Embryonic facial prominence (tissue), 1 donor: Measurements from ENCODE around the gene IPCEF1.
"Not testable (repeated sequence)": the region's sequence is repeated elsewhere in the genome, so short reads cannot be mapped to it uniquely, and the experiment has no call there.

Source experiments
- DNase-seq: peaks from one replicate; pipeline ENCODE4 v3.0.0-alpha.2; 2016; ENCODE audit errors: extremely low spot score

IPCEF1 gene

DNA sequence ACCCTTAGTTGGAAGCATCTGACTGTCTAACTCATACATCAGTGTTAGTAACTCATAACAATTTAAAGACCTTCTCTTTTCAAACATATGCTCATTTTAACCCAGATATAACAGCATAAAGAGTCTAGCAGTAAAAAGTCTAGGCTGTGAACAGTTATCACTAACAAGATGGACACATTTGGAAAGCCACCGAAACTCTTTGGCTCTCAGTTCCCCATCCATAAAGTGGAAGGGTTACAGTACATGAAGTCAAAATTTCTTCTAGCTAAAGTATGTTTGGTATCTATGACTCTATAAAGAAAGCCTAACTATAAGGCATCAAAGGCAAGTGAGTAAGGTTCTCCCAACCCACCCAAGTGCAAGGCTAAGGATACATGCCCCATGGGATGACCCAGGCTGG is 22.5 kb downstream of the IPCEF1 start:
- not testable (repeated sequence) for DNase-seq

DNA sequence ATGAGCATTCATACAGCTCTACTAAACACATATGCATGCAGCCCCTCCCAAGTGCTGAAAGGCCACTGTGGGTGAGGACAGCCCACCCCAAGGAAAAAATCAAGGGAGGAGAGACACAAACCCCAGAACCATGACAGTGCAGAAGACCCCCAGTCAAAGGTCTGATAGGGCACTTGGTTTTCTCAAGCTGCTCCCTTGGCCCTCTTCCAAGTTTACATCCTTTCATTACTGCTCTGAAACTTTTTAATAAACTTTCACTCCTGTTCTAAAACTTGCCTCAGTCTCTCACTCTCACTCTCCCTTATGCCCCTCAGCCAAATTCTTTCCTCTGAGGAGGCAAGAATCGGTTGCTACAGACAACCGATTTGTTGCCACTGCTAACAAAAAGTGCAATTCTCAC is 24.9 kb downstream of the IPCEF1 start:
- no peak for DNase-seq

- no peak for DNase-seq
These were observed 27.0 kb downstream of the IPCEF1 start for GRCh38 chr6:154329350-154330170.

GRCh38 chr6:154327313-154327712 is 29.3 kb downstream of the IPCEF1 start:
- not testable (repeated sequence) for DNase-seq

- no peak for DNase-seq
These were observed 31.5 kb downstream of the IPCEF1 start for GRCh38 chr6:154325142-154325541.

DNA sequence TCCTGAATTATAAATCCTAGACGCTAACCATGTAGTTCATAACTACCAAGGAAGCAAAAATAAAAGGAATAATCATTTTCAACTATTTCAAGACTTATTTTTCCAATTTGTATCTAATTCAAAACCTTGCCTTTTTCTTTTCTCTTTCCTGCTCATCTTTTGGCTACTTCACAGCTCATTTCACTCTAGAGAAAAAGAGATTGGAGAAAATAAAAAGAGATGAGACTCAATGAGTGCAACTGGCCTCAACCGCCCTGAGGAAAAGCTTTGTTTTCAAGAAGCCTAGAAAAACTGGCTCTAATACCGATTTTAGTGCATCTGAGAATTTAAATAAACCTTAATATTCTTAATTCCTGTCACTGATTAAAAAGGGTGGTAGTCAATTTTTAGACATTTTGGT is 36.4 kb downstream of the IPCEF1 start:
- DNase-seq = no peak

DNA sequence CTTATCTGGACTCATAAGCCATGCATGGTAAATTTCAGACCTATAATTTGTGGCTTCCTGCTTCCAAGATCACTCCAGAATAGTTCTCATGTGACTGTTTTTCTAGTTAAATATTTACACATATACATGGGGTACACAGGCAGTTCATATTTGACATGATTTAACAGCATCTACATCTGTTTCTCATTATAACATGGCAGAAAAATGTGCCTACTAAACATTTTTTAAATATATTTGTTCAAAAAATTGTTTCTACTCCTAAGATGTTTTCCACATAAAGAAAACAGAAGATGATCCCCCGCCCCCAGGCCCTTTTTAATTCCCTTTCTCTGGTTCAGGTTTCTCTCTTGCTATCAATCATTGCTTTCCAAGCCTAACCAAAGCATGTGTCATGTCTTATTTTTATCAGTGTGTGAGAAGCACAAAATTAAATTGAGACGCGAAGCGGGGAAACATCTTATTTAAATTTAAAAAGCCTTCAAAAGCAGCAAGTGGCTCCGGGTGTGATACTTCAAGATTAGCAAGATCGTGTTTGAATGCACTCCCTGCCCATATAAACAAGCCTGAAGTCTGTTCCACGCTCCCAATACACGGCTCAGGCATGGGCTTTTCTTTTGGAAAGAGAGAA is 37.3 kb downstream of the IPCEF1 start:
- DNase-seq = peak; percentile 93

DNA sequence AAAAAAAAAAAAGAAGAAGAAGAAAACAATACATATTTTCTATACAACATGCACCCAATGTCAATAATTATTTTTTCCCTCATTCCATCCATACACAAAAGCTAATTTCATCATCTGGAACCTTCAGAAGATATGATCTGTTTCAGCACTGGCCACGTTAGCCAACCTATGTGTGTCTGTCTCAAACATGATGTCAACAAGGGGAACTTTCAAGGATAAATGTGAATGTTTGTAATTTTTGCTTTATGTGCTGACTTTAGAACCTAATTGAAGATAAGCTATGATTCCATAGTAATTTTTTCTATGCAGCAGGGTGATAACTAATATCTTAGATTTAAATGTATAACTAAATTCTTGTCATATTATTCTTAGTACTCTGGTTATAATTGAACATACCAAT is 37.9 kb downstream of the IPCEF1 start:
- no peak for DNase-seq

- DNase-seq = no peak
These were observed 40.5 kb downstream of the IPCEF1 start for GRCh38 chr6:154316131-154316530.

DNA sequence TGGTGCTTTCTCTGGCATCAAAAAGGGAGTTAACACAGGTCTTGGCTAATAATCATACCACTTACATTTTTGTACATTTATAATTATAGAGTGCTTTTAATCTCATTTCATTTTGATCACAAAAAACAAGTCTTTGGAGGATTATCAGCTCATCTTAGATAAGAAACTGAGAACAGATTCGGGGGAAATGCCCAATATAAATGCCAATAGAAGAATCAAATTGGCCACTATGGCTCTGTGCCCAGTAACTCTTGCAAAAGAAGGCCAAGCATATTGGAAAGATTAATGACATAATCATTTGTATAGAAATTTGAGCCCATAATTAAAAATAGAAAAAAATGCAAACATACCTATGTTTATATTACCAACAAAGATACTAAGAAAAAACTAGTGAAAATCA is 42.5 kb downstream of the IPCEF1 start:
- DNase-seq = no peak

- no peak for DNase-seq
These were observed 47.6 kb downstream of the IPCEF1 start for GRCh38 chr6:154308986-154309385.

GRCh38 chr6:154307696-154308425 is 48.7 kb downstream of the IPCEF1 start:
- no peak for DNase-seq

- DNase-seq = not testable (repeated sequence)
These were observed 49.5 kb downstream of the IPCEF1 start for GRCh38 chr6:154307147-154307546.

GRCh38 chr6:154306696-154307095 is 49.9 kb downstream of the IPCEF1 start:
- DNase-seq = no peak

GRCh38 chr6:154304191-154304590 is 52.4 kb downstream of the IPCEF1 start:
- no peak for DNase-seq

GRCh38 chr6:154303642-154304041 is 53.0 kb downstream of the IPCEF1 start:
- not testable (repeated sequence) for DNase-seq

- DNase-seq = no peak
These were observed 54.5 kb downstream of the IPCEF1 start for GRCh38 chr6:154301839-154302752.

GRCh38 chr6:154301086-154301625 is 55.4 kb downstream of the IPCEF1 start:
- no peak for DNase-seq

- DNase-seq = no peak
These were observed 58.3 kb downstream of the IPCEF1 start for GRCh38 chr6:154298297-154298696.

DNA sequence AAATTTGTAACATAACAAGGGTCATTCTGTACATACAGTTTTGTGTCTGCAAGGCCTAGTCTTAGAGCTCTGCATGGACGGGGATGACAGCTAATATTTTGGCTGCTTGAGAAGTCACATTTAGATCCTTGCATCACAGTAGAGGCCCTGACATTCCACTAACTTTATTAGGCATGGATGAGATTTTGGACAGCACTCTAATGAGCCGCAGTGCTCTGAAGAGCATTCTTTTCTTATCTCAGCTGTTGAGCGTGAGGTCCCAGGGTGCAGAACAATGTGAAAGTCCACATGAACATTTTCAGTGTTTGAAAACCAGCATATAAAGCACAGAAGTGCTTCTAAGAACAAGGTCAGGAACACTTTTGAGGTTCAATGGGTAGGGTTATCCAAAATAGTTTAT is 58.9 kb downstream of the IPCEF1 start:
- DNase-seq = no peak

DNA sequence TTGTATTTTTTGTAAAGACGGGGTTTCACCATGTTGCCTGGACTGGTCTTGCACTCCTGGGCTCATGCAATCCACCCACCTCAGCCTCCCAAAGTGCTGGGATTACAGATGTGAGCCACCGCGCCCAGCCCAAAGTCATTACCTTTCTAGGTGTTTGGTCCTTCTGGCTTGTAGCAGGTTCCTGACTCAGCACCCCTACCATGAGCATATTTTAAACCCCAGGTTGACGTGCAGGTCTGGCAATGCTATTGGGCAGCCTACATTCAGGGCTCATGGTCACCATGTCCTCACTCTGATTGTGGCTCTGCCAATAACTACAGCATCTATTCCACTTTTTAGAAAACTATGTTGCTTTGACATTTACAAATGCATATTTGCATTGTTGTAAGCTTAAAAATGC is 59.4 kb downstream of the IPCEF1 start:
- no peak for DNase-seq
